OCI-M2 (cell line): ENCODE measurements around the gene INSYN2A.

Source experiments
- DNase-seq: peaks from one replicate; lab custom pipeline; 2025; ENCODE audit not compliant: unreplicated experiment; lab: John Stamatoyannopoulos, UW

The INSYN2A gene

DNA sequence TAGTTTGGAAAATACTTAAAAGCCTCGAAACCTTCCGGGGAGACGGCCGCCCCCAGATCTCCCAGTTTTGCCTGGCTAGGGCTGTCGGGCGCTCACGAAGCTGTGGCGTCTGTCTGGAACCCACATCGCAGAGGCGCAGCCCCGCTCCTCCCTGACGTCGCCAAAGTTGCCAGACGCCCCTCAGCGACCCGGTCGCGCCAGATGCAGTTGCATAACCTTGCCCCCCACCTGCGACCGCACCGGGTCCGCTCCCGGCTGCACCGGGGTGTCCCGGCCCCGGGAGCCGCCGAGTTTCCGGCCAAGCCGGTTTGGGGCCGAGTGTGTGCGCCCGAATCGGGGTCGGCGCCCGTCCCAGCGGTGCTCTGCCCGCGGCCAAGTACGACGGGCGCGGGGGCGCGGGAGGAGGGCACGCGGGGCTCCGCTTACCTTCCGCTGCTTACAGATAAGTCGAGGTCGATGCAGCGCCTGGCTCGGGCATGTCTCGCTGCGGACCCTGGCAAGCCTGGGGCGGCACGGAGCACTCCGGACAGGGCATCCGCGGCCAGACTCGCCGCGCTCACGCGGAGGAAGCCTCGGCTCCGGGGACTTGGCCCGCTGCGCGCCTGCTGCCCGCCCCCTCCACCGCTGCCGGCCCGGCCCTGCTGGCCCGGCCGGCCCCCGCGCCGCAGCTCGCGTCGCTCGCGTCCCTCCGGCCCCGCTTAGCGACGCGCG lies 665 bp downstream of the INSYN2A start:
- no peak for DNase-seq

DNA sequence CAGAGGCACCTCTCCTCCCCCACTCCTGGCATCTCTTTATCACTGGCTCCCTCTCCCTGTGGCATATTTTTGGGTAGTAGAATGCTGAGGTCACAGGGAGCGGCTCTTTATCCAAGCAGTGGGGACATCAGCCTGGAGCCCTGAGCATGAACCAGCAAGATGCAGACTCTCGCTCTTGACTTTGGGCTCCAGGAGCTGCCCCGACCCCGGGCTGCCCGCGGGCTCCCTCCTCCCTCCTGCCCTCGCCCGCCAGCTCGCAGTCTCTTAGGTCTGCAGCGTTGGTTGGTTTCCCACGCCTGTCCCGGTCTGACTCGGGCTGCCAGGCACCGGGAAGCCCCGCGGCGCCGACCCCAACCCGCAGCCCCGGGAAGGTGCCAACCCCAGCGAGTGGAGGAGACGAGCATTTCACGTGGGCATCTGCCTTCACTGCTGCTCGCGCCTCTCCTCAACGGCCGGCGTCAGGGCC lies 1.3 kb downstream of the INSYN2A start:
- DNase-seq = no peak

DNA sequence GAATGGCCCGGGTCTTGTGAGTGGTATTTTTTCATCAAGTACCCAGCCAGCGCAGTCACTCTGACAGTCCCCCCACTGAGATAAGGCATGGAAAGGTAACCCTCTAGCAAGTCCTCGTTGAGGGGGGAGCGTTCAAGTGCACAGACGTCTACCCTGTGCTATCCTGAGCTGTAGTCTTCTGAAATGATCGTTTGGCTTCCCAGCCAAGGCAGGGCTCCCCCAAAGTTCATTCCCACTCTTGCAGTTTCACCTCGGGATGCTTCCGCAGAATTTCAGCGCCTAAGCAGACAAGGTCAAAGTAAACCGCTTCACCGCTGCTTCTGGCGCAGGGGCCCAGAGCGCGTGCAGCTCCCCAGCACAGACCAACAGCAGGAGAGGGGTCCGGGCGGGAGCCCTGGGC lies 1.8 kb downstream of the INSYN2A start:
- no peak for DNase-seq

DNA sequence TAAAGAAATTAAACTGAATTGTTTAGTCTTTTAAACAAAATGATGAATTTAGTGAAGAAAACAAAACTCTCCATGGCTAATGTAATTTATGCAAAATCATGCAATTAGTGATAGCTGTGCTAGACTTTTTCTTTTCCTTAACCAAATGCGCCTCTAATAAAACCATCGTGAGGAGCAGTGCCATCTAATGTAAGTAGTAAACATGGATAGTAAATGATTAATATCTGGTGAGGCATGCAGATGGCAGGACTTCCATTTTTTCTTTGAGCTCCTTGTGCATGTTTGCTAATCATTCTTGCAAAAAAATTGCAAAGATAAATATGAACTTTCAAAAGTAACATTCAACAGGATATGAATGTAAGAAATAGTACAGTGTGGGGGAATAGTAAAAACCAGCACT lies 2.3 kb downstream of the INSYN2A start:
- DNase-seq = no peak

DNA sequence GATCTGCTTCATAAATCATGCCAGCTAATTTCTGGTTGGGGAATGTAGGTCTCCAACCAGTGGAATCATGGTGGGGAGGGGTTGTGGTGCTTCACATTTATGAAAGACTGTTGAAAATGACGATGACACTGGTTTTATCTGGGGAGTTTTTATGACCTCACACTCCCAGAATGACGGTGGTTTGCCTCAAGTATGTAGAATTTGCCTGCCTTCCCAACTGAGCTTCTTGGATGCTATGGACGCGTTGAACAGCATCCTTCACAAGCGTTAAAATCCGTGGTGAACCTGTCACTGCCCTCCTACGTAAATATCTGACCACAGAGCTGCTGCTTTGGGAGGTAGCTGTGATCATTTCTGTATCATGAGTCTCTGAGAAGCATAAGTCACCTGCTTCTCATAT lies 3.3 kb downstream of the INSYN2A start:
- no peak for DNase-seq

DNA sequence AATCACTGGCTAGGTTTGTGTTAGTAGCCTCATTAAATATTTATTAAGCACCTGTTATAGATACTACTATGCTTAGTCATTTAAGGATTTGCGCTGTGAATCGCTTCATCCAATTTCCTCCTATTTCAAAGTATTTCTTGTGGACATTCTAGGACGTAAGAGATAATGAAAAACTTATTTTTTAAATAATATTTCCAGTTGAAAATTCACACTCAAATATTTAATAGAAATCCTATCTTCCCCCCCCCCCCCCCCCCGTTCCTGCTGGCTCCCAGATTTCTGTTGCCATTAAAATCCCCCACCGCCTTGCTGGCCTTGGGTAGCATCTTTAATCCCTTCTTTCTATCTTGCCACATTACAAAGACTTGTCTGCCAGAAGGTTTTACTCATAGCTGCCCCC lies 6.0 kb downstream of the INSYN2A start:
- no peak for DNase-seq

DNA sequence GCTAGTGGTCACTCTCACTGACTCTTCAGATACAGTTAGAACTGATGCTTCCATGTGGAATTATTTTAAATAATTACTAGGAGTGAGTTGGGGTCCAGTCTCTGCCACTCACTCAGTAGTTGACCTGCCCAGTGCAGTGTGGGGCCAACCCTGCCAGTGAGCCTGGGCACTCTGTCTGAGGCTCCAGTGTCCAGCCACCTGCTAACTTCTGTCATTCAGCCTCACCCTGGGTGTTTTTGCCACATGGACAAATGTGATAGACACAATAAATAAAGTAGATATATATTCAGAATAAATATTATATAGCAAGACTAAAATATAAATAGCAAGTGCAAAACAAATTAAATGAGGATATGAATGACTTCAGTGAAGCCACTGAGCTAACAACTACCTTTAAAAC lies 7.2 kb downstream of the INSYN2A start:
- no peak for DNase-seq

DNA sequence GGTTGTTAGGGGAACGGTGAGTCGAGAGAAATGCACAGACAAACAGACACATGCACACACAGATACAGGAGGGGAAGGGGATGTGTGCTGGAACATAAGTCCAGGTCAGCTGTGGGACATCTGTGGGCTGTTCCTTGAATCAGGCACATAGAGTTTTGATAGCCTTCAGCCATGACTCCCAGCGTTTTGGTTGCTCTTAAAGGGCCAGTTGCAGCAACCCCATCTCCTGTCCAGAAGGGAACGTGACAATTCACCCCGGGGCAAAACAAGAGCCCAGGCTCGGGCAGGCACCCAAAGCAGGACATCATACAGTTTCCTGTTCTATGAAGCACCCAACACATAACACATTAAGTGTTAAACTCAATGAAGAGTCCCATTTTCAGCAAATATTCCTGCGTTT lies 9.6 kb downstream of the INSYN2A start:
- no peak for DNase-seq

DNA sequence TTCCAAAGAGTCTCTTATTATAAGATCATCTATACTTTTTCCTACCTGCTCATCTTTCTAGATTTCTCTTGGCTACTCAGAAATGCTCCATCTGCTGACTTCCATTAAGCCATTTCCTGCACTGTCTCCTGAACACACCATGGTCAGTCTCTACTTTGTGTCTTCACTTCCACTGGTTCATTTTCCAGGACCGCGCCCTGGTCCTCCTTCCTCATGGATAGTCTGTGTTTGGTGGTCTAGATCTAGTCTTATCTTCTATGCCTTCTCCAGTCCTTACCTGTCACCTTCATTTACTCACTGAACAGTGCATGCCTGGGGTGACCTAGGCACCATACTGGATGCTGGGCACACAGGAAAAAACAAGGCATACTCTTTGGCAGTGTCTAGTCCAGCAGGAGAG lies 11.8 kb downstream of the INSYN2A start:
- DNase-seq = no peak

DNA sequence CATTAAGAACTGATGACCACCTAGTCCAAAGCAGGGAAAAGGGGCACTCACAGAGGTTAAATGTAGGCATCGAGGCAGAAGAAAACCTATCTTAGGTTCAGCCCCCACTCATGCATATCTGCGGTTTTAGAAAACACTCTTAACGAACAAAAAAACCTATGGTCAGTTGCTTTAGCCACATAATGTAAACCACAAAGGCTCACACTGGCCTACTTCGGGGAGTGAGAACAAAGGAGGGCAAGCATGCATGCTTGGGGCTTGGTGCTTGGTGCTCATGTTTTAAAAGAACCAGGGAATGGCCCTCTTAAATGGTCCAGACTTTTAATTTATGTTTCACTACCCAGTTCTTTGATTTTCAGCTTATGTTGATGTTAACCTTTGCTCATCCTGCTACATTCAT lies 14.2 kb downstream of the INSYN2A start:
- no peak for DNase-seq

DNA sequence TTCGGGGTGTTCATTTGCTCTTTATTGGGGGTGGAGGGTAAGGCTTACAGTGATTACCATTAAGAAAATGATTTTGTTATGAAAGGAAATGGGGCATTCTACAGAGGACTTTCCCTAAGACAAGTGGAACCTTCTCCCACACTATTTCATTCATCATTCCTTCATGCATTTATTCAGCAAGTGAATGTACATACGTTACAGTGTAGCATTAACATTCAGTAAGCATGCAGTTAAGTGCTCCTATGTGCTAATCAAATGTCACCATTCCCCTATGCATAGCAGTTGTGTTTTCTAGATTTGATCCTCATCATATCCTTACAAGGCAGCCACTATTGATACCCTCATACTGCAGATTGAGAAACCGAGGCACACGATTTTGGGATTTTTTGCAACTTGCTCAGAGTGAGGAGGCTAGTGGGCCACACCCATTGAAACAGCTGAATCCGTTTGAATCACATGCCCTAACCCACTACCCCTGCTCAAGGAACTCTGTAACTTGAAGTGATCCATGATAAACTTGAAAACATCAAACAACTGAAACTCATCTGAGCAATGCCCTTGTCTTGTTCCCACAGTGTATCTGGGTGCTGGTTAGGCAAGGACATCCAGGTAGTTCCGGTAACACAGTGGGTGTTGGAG lies 16.7 kb downstream of the INSYN2A start:
- DNase-seq = no peak

DNA sequence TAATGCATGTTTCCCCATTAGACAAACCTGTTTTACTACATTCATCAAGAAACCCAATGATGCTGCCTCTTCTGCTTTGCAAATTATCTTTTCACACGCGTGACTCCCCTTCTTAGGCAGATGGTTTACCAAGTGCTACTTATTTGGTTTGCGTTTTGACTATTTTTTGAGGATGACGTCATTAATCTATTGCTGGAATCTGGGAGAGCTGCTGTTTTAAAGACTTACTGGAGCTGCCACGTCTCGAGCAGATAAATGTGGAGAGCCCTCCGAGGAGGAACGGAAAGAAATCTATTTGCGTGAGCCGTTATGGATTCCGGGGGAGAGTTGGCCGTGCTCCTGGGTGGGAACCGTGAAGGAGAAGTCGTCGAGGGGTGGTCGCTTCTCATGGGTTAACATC lies 19.7 kb downstream of the INSYN2A start:
- DNase-seq = no peak

DNA sequence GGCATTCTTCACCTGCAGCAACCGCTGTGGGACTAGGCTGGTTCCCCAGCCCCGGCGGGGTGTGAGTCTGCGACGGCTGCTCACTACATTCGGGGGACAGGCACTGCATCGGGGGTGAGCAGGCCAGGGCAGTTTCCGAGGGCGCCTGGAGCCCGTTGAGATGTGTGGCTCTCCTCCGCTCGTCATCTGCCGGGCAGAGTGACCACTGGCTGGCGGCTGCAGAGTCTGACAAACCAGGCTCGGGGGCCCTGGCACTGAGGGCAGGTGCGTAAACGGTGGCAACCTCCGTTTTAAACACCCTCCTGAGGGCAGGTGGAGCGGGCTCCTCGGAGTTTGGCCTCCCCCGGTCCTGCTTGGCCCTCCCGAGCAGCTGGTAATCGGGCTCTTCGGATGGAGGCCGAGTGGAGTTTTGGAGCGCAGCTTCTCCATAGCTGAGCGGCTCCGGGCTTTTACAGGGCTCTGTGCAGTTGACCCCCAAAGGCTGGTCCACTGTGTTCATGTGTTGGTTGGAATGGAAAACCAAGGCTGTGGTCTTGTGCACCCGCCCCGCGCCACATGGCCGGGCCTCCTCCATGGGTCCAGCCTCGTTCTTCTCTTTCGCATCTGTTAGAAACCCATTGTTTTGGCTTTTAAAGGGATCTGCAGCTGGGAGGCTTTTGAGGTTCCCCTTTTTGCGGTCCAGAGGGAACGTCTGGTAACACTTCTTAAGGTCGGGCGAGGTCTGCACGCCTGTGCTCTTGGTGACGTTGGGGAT lies 20.9 kb downstream of the INSYN2A start:
- no peak for DNase-seq

DNA sequence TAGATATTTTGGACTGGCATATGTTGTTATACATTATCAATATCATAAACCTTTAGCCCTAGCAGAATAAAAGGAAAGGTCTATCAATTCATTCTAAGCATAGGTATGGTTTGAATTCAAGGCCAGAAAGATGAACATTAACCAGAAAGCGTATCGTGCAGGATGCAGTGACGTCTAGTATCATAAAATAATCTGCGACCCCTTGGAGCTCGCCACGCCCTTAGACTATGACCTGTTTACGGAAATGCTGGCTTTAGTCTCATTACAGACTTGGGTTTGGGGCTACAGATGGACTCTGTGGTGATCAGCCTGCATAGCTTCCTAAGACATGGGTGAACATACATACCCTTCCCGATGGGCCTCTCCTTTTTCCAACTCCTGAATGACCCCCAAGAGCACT lies 21.5 kb downstream of the INSYN2A start:
- DNase-seq = no peak

DNA sequence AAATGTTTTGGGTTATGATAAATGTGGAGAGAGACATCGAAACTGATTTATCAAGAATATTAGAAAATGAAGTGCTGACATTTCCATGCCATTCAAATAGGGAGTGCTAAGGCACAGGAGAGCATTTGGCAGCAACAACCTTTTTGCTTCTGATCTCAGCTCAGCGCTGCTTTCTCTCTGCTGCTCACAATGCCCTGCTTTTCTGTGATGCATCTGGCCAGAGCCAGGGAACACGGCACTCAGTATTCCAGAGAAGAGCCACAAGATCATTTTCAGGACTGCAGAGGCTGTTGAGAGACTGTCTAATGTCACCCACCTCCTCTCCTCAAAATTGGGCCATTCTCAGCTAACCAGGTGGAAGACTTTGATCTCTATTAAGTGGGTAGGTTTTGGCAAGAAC lies 28.1 kb downstream of the INSYN2A start:
- DNase-seq = no peak

DNA sequence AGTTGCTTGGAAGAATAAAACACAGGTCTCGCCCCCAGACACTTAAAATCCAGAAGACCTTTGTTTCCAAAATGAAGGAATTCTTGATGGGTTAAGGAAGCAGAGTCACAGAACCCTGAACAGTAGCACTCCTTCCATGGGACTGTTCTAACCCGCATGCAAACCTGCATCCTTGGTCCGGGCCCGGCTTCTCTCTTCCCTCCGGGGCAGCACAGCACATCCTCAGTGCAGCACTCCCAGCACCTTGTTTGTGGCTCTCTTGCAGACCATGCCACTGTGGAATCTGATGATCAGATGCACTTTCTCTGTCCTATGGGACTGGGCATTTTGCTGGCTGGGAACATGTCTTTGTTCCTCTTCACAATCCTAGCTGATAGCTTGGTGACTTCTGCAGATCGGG lies 33.5 kb downstream of the INSYN2A start:
- DNase-seq = no peak

DNA sequence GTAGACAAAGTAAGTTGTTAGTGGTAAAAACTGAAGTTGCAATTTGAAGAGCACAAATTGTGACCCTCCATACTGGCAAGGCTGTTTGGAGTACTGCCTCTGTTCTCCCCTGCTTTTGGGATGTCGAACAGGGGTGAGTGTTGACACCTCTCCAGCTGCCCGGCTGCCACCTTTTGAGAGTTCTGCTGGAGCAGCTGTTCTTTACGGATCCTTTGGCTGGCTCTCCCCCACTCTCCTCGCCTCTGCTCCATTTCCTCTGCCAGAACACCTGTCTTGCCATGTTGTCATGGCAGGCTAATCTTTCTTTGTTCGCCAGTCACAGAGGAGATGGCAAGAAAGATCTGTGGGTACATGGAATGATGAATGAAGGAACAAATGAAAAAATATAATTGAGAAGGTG lies 34.9 kb downstream of the INSYN2A start:
- DNase-seq = no peak

DNA sequence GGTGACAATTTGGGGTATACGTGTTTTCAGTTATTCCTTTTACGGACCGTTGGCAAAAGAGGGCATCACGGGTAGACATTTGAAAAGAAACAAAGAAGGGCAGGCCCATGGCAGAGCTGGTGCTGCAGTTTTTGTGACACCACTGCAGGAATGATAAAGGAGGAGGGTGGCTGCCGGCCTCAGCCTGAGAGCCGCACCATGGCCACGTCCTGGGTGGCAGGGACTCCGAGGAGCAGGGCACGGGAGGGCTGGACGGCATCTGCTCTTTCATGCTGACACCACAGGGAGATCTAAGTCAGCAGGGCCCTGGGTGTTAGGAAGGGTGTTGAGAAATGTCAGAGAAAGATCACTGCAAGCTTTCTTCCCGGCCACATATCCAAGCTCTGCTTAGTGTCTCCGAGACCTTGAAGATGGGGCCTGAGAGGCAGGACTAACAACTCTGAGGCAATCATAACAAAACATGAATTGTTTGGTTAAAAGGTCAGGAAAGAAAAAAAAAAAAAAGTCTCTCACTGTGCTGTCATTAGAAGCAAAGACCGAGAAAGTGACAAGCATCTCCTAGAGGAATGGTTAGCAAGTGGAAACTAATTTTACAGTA lies 36.6 kb downstream of the INSYN2A start:
- no peak for DNase-seq

DNA sequence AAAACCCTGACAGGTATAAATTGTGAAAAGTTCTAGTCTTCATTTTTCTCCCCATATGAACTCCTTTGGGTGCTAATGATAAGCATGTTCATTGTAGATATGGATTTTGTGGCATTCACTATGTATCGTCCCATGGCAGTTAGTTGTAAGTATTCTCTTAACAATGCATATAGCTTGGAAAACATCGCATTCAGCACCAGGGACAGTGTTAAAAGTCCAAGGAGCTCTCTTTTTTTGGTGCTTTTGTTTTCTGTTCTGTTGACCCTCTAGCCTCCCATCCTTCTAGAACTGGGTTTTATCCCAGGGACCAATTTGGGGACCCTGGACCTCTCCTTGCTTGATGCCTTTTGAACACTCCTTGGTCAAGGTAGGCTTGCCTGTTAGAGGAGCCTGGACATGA lies 37.7 kb downstream of the INSYN2A start:
- DNase-seq = no peak

DNA sequence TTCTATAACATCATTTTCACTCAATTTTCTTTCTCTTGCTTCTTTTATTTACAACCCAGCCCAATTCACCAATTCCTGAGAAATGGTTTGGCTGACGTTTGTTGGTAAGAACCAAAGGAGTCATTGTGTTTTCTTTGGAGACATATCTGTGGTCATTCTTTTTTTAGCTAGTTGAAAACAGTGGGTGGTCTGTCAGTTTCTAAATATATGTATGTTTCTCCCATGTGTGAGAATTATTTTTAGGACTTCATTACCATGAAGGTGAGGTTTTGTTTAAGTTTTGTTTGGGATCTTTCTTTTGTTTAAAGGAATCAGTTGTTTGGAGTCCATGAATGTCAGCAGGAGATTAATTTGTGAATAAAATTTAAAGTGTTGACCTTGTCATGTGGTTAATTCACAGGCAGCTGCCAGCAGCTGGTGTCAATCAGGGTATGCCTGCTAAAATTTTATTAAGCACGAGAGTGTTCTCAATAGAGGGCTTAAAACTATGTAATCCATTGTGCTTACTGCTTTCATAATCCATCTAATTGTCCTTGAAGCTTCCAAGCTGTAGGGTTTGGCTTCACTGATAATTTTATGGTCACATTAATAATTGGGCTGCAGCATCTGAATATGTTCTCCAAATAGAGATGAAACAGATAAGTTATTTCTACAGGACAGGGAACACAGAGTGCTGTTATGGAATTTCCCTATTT lies 38.7 kb downstream of the INSYN2A start:
- DNase-seq = no peak

DNA sequence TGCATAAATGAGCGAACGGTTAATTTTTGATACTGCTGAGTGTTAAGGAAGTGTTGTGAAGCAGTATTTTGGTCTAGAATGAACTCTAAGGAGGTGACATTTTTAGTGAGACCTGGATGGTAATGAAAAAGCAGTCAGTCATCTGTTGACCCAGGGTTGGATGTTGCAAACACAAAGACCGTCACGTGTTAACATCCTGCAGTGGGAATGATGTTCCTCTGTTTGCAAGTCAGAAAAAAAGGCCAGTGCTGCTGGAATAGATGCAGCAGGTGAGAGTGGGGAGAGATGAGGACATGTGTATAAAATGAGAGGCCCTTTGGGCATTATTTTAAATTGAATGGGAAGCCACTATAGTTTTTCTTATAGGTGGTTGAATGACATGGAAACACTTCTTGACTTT lies 39.3 kb downstream of the INSYN2A start:
- no peak for DNase-seq
